IMR-90 (cell line): ENCODE measurements around the gene HAVCR1. TPM values are rescaled to one million over a fixed set of nuclear protein-coding genes. Genes with fewer than 3 reads are reported as not detected.

ENCODE experiments used
- ATAC-seq: fragments of 200-7000 bp; cut with Tn5 transposase; 2 replicates; pipeline ENCODE4 v1.9.1; 2020; ENCODE audit warnings: low read depth, mild to moderate bottlenecking, moderate library complexity
- BruUV-seq: library from RNA; stranded (reverse); fragments of 400-500 nt; replicated peaks from 2 replicates; lab custom pipeline; 2021; lab: Mats Ljungman, UMichigan
- CTCF ChIA-PET: fragments of 300-600 bp; formaldehyde crosslinking; extraction: SDS; loops from one replicate; lab custom pipeline; 2021; ENCODE audit warnings: antibody characterized with exemption; lab: Yijun Ruan, JAX
- POLR2A ChIA-PET: fragments of 300-600 bp; sonication (Branson Sonifier 250); formaldehyde crosslinking; loops from one replicate; lab custom pipeline; 2022; ENCODE audit warnings: antibody characterized with exemption; ENCODE audit not compliant: unreplicated experiment; lab: Charles Lee
- DNase-seq: peaks from one replicate; pipeline ENCODE4 v3.0.0; 2013
- H2AFZ ChIP-seq: replicated peaks from 2 replicates; pipeline ENCODE3; 2013; ENCODE audit warnings: low read length, mild to moderate bottlenecking; ENCODE audit not compliant: poor library complexity
- H2AK5ac ChIP-seq: 2 replicates; pipeline ENCODE4 v1.6.1; 2013; ENCODE audit warnings: low read depth, low read length, inconsistent platforms
- H2AK9ac ChIP-seq: replicated peaks from 2 replicates; pipeline ENCODE3; 2013; ENCODE audit warnings: mild to moderate bottlenecking, low read depth, low read length, moderate library complexity; ENCODE audit not compliant: poor library complexity
- H2BK120ac ChIP-seq: 2 replicates; pipeline ENCODE4 v1.6.1; 2013; ENCODE audit warnings: low read depth, low read length, inconsistent platforms
- H2BK15ac ChIP-seq: 3 replicates; pipeline ENCODE4 v1.6.1; 2013; ENCODE audit warnings: low read depth, low read length, inconsistent platforms
- H2BK20ac ChIP-seq: 2 replicates; pipeline ENCODE4 v1.6.1; 2013; ENCODE audit warnings: low read depth, mild to moderate bottlenecking, inconsistent platforms, low read length, moderate library complexity
- H2BK5ac ChIP-seq: 2 replicates; pipeline ENCODE4 v1.6.1; 2013; ENCODE audit warnings: mild to moderate bottlenecking, low read depth, low read length, inconsistent platforms; ENCODE audit not compliant: poor library complexity, severe bottlenecking
- H3K14ac ChIP-seq: replicated peaks from 2 replicates; pipeline ENCODE4 v1.6.1; 2013; ENCODE audit warnings: low read depth, low read length, inconsistent platforms
- H3K18ac ChIP-seq: 2 replicates; pipeline ENCODE4 v1.6.1; 2013; ENCODE audit warnings: low read depth, low read length, control low read depth
- H3K23ac ChIP-seq: 2 replicates; pipeline ENCODE4 v1.6.1; 2013; ENCODE audit warnings: low read depth, low read length, inconsistent platforms
- H3K27ac ChIP-seq: 2 replicates; pipeline ENCODE4 v1.5.1; 2013; ENCODE audit warnings: mild to moderate bottlenecking, control low read depth, low read length; ENCODE audit not compliant: insufficient read depth
- H3K27me3 ChIP-seq: 2 replicates; pipeline ENCODE4 v1.6.1; 2013; ENCODE audit warnings: low read length; ENCODE audit not compliant: control insufficient read depth, insufficient read depth
- H3K36me3 ChIP-seq: 2 replicates; pipeline ENCODE4 v1.6.1; 2013; ENCODE audit warnings: low read length, mixed read lengths; ENCODE audit not compliant: control insufficient read depth, insufficient read depth
- H3K4ac ChIP-seq: 2 replicates; pipeline ENCODE4 v1.6.1; 2013; ENCODE audit warnings: low read depth, low read length, inconsistent platforms
- H3K4me1 ChIP-seq: 2 replicates; pipeline ENCODE4 v1.6.1; 2013; ENCODE audit warnings: low read length, mixed read lengths; ENCODE audit not compliant: control insufficient read depth, insufficient read depth
- H3K4me2 ChIP-seq: 2 replicates; pipeline ENCODE4 v1.6.1; 2013; ENCODE audit warnings: low read depth, mild to moderate bottlenecking, control low read depth, low read length, moderate library complexity
- H3K4me3 ChIP-seq: 2 replicates; pipeline ENCODE4 v1.5.1; 2013; ENCODE audit warnings: low read depth, mild to moderate bottlenecking, control low read depth, low read length, moderate library complexity; ENCODE audit not compliant: insufficient read depth
- H3K56ac ChIP-seq: 2 replicates; pipeline ENCODE4 v1.6.1; 2013; ENCODE audit warnings: low read length, inconsistent platforms; ENCODE audit not compliant: insufficient read depth; ENCODE audit errors: extremely low read depth
- H3K79me1 ChIP-seq, 2 experiments: 2 replicates each; pipeline ENCODE4 v1.6.1; 2013; ENCODE audit warnings: low read length in 2 of 2, inconsistent platforms in 1 of 2, low read depth in 1 of 2
- H3K9ac ChIP-seq: 2 replicates; pipeline ENCODE4 v1.6.1; 2013; ENCODE audit warnings: low read depth, low read length, control low read depth
- H3K9me1 ChIP-seq: 2 replicates; pipeline ENCODE4 v1.6.1; 2013; ENCODE audit warnings: low read length, inconsistent platforms; ENCODE audit not compliant: insufficient read depth
- H3K9me3 ChIP-seq: 2 replicates; pipeline ENCODE4 v1.6.1; 2013; ENCODE audit warnings: low read length; ENCODE audit not compliant: control insufficient read depth, insufficient read depth
- H4K20me1 ChIP-seq: 2 replicates; pipeline ENCODE4 v1.6.1; 2013; ENCODE audit warnings: low read length, inconsistent platforms; ENCODE audit not compliant: insufficient read depth
- H4K5ac ChIP-seq: 2 replicates; pipeline ENCODE4 v1.6.1; 2013; ENCODE audit warnings: mild to moderate bottlenecking, low read depth, low read length, control low read depth
- H4K8ac ChIP-seq, 2 experiments: 2 replicates each; pipeline ENCODE4 v1.6.1; 2013; ENCODE audit warnings: low read depth in 2 of 2, low read length in 2 of 2, control low read depth in 1 of 2, inconsistent platforms in 1 of 2
- H4K91ac ChIP-seq: 2 replicates; pipeline ENCODE4 v1.6.1; 2013; ENCODE audit warnings: low read depth, low read length, inconsistent platforms; ENCODE audit not compliant: insufficient read depth
- CEBPB ChIP-seq: IDR thresholded peaks from 2 replicates; pipeline ENCODE4 v1.6.1; 2012; ENCODE audit warnings: low read depth, low read length, improper control_type of control experiment
- CHD1 ChIP-seq: IDR thresholded peaks from 2 replicates; pipeline ENCODE4 v1.6.1; 2012; ENCODE audit warnings: low read depth, low read length, improper control_type of control experiment
- CTCF ChIP-seq: conservative IDR thresholded peaks from 2 replicates; pipeline ENCODE4 v1.5.1; 2012; ENCODE audit warnings: mild to moderate bottlenecking, low read depth, low read length, improper control_type of control experiment
- MAFK ChIP-seq: IDR thresholded peaks from 2 replicates; pipeline ENCODE4 v1.6.1; 2012; ENCODE audit warnings: low read depth, low read length, improper control_type of control experiment
- MAZ ChIP-seq: IDR thresholded peaks from 2 replicates; pipeline ENCODE4 v1.6.1; 2012; ENCODE audit warnings: low read depth, mild to moderate bottlenecking, low read length, improper control_type of control experiment, moderate library complexity, borderline replicate concordance
- MXI1 ChIP-seq: IDR thresholded peaks from 2 replicates; pipeline ENCODE4 v1.6.1; 2012; ENCODE audit warnings: low read depth, mild to moderate bottlenecking, low read length, moderate library complexity, borderline replicate concordance
- NFE2L2 ChIP-seq: fragments of 150-350 bp; IDR thresholded peaks from 2 replicates; pipeline ENCODE4 v1.6.1; 2016; ENCODE audit warnings: low read depth, mild to moderate bottlenecking, low read length
- POLR2A ChIP-seq: IDR thresholded peaks from 2 replicates; pipeline ENCODE4 v1.6.1; 2012; ENCODE audit warnings: mild to moderate bottlenecking, low read depth, low read length
- RAD21 ChIP-seq: IDR thresholded peaks from 2 replicates; pipeline ENCODE4 v1.6.1; 2012; ENCODE audit warnings: low read length, improper control_type of control experiment
- RCOR1 ChIP-seq: IDR thresholded peaks from 2 replicates; pipeline ENCODE4 v1.6.1; 2012; ENCODE audit warnings: mild to moderate bottlenecking, low read length, improper control_type of control experiment; ENCODE audit not compliant: insufficient replicate concordance
- RFX5 ChIP-seq: IDR thresholded peaks from 2 replicates; pipeline ENCODE4 v1.8.0; 2012; ENCODE audit warnings: low read depth, mild to moderate bottlenecking, low read length, moderate library complexity
- SMC3 ChIP-seq: fragments of 150-350 bp; IDR thresholded peaks from 2 replicates; pipeline ENCODE4 v1.6.1; 2016; ENCODE audit warnings: low read depth, mild to moderate bottlenecking, antibody characterized with exemption, low read length, moderate library complexity
- WGBS, 2 experiments: methylation state at CpG; one replicate each; pipeline versions ENCODE4 v1.1.5 to v1.1.7; 2013; ENCODE audit warnings: missing lambda C conversion rate in 2 of 2; ENCODE audit not compliant: insufficient read length in 1 of 2; ENCODE audit errors: extremely low coverage in 2 of 2; 5-methylcytosine and 5-hydroxymethylcytosine counted together
- dilution Hi-C: fragments of 300-500 bp; cut with HindIII; formaldehyde crosslinking; loops from one replicate; pipeline ENCODE4 v1.14.3; 2018; ENCODE audit warnings: low sequenced_read_pairs; ENCODE audit not compliant: unreplicated experiment
- in situ Hi-C: fragments of 300-500 bp; cut with MboI; formaldehyde crosslinking; loops from 3 replicates; pipeline ENCODE4 v1.14.3; 2019; ENCODE audit warnings: low sequenced_read_pairs, inconsistent platforms, mixed read lengths
- intact Hi-C: fragments of 100-400 bp; cut with micrococcal nuclease; formaldehyde crosslinking; loops from 2 replicates; pipeline ENCODE4 v1.10.0; 2022
- polyA plus RNA-seq, 3 experiments: library from polyadenylated mRNA; depleted of rRNA; stranded (reverse); fragments of >200 nt; gene quantifications; 2 replicates each; pipeline ENCODE4 v1.2.3, GENCODE V29; 2012; ENCODE audit warnings: low replicate concordance in 1 of 3
- total RNA-seq: library from RNA; depleted of rRNA; stranded (reverse); fragments of >200 nt; gene quantifications from 2 replicates; pipeline ENCODE4 v1.2.3, GENCODE V29; 2012

Gene HAVCR1
- total and polyA plus RNA-seq, 2 of the 4 experiments (the other 2 are of a cell fraction): not detected

- Histone ChIP-seq H3K14ac (no peak overlapping the region), H4K91ac (no peak overlapping the region), H3K27me3 (no peaks in the 10 kb centered on the region), H2BK15ac (no peak overlapping the region), H3K18ac (no peak overlapping the region), H4K8ac (no peak overlapping the region), H2BK5ac (no peak overlapping the region), H3K4ac (no peak overlapping the region), H2AK9ac (no peak overlapping the region), H3K4me2 (no peak overlapping the region), H2BK120ac (no peak overlapping the region), H2AK5ac (no peak overlapping the region), H3K36me3 (no peaks in the 10 kb centered on the region), H3K9me3 (peaks cover 7% of the 10 kb centered on the region; the same call in 1 of the 2 replicates), H2AFZ (no peak overlapping the region), H4K5ac (no peak overlapping the region), H3K9ac (no peak overlapping the region), H3K9me1 (no peaks in the 10 kb centered on the region), H3K4me3 (no peak overlapping the region), H2BK20ac (no peak overlapping the region), H3K79me1 (no peaks in the 10 kb centered on the region), H3K4me1 (no peaks in the 10 kb centered on the region), H3K56ac (no peak overlapping the region), H4K20me1 (no peaks in the 10 kb centered on the region), H3K23ac (no peak overlapping the region), H3K27ac (no peak overlapping the region)
- dilution Hi-C loops: no loop called here
- no CpG with 5 or more reads among the region's 4 CpGs for WGBS, 2 experiments
- TF ChIP-seq MAFK (no peak), CTCF (no peak), SMC3 (no peak), NFE2L2 (no peak), MAZ (no peak), RCOR1 (no peak), RAD21 (no peak), MXI1 (no peak), CEBPB (no peak), RFX5 (no peak), POLR2A (no peak), CHD1 (no peak)
- BruUV-seq: no TSS peak
- ATAC-seq (no peak), DNase-seq (no peak)
- intact Hi-C loops: no loop called here
- ChIA-PET CTCF (interaction anchor here (0.6 kb wide), 1 partner anchor 68 kb away, joined by 3 read pairs; no protein-coding TSS in a partner anchor), POLR2A (no interaction called here)
- in situ Hi-C loops: no loop called here
Observed at GRCh38 chr5:156991714-156992113, 67.2 kb downstream of the HAVCR1 start.
